Medulla oblongata (tissue), 1 donor: ENCODE results near the gene PBXIP1.

Source experiments
- DNase-seq: peaks from one replicate; pipeline ENCODE4 v3.0.0-alpha.2; 2015; ENCODE audit errors: extremely low spot score

The PBXIP1 gene

DNA sequence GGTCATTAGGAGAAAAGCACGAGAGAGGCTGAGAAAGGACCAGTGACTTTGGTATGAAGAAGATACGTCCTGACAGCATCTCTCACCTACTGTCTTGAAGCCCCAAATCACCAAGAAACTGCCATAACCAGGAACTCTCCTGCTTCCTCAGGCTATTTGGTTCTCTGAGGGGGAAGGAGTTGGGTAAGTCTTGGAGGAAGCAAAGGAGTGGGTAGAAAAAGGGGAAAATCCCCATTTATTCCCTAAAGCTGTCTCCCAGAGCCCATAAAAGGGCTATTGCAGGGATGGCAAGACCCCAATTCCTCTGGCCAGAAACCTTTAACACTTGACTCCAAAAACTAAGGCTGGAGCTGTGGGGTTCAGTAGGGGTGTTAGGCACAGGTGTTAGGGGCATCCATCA lies 2.1 kb upstream of the PBXIP1 start:
- DNase-seq: no peak

DNA sequence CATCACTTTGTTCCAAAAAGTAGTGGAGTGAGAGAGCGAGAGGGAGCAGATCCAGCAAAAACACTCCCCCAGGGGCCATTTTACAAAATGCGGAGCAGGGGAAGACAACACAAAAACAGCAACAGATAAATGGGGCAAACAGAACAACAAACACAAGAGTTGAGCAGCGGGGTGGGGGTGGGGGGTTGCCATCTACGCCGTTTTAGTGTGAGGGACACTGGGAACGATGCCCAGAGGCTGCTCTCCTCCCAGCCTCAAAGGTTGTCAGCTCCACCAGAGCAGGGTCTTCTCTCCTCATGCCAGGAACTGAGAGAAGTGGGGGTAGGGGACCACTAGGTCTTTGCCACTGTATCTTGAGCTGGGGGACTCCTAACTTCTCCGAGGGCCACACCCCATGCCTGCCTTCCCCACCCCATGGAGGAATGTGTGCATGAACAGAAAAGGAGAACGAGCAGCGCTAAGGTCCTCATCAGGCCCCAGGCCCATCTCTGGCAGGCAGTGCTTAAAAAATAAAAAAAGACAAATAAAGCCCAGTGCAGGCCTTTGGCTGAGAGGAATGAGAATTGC lies 1.3 kb upstream of the PBXIP1 start:
- DNase-seq: no peak

DNA sequence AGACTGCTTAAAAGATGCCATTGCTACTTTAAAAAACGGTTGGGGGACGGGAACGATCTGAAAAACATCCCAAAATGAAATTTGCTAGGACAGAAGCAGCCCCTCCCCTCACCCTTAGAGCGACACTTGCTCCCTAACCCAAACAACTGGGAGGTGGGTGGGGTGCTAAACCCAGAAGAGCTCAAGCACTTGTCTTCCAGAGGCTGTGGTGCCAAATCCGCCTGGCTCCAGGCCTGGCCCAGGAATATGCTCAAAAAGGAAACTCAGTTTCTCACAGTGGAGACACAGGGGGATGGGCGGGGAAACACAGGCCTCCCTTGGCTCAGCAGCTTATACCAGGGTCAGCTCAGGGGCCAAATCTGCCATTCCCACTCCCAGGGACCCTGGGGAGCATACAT lies 644 bp upstream of the PBXIP1 start:
- DNase-seq: peak; percentile 71

DNA sequence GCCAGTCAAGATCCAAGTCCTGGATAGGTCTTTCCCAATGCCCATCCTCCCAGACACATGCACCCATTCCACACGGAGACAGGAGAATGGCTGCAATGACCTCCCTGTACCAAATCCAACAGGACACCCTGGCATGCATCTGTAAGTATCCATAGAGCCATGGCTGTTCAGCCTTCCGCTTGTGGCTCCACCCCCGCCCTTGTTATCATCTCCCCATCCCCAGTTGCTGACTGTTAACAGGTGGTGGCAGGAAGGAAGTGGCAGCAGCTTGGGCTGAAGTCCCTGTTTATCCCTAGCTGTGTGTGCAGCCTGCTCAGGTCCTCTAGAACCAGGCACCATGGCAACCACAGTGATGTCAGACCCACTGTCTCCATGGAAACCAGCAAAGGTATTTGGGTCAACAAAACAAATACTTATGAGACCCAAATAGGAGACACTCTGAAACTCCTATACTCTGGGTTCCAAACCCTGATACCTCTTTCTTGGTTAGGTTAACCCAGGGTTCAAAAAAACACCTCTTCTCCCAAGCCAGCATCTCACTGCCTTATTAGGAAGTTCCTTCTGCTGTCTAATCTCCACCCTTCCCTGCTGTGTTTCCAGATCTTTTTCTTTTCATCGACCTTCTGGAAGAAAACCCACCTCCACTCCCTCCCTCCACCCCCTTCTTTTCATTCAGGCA lies 721 bp downstream of the PBXIP1 start:
- DNase-seq: peak; percentile 73

DNA sequence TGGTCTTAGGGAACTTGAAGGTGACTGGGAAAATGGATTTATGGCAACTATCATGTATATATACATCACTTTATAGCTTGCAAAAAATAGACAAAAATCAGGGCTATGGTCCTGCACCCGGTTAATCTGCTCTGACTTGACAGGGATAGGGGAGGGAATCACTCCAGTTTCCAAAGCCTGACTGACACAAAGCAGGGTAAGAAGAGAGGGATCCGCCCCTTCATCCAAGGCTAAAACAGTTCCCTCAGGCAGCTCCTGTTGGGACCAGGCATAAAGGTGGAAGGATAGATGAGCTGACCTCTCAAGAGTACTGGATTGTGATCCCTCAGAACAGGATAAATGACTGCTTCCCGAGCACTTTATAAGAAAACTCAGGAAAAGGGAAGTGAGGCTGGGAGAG lies 1.4 kb downstream of the PBXIP1 start:
- DNase-seq: no peak

DNA sequence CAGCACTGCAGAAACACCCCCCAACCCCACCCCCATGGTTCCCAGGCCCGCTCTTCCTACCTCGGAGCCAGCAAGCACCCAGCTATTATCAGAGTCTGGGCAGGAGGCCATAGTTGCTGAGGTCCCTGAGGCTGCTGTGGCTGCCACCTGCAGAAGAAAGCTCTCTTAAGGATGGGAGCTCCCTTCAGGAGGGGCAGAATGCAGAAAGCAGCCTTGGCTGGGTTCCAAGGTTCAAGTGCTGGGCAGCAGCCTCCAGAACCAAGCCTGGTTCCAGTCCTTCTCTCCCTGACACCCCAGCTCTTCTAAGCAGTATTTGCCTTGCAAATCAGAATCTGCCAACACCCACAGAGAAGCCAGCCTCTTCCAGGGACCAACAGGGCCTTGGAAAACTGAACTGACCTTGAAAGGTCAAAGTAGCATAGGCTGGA lies 2.3 kb downstream of the PBXIP1 start:
- DNase-seq: no peak

DNA sequence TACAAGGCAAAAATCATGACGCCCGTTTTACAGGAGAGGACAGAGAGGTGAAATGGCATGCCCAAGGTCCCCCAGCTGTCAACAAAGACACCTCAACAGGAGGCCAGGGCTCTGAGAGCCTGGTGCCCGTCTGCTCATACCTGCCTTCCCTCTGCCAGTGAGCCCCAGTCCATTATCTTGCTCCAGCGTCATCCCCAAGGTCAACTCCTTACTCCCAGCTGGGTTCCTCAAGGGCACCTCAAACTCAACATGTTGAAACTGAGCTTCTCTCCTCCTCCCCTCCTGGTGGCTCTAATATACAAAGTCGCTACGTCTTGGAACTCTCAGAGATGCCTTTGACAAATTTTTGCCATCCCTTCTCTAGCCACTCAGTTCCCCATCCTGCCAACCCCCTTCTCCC lies 3.2 kb downstream of the PBXIP1 start:
- no peak for DNase-seq

DNA sequence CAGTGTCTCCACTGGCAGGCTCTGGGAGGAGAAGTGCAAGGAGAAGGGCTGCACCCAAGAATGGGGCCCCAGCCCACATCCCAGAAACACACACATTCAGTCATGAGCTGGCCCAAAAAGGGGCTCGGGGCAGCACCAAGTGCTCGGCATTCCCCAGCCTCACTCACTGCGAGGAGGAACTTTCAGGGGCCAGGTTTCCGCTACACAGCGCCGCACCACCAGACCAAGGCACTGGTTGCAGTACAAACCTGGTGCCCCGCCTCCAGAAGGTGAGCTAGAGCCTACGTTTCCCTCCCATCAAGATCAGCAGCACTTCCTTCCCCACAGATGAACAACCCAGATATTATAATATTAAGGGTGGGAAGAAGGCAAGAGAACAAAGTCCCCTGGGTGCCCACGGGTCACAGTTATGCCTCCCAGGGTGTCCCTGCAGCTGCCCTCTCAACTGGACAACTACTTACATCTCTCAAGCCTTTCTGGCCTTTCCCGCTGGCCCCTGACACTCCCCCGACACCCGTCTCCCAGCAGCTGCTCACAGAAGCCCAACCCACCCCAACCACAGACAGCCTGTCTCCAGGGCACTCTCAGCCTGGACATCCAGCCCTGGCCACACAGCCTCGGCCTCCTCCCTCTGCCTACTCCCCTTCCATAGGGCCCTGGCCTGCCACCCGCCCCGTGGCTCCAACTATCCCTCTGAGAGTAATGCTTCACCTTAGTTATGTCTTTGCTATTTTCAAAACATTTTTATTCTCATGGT lies 3.8 kb downstream of the PBXIP1 start:
- DNase-seq: no peak

DNA sequence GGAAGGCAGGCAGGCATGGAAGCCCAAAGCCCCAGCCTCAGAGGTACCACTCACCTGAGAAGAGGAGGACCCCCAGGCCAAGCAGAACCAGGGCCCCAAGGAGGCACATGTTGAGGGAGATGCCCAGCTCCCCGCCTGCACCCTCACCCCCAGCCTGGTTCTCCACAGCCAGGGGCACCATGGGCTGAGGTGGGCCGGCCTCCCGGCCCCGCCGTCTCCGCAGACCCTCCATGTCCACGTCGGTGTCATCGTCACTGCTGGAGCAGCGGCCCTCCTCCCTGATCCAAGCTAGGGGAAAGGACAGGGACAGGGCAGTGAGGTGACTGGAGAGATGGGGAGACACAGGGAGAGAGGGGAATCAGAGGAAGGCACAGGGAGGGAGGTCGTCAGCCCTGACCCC lies 7.8 kb downstream of the PBXIP1 start:
- DNase-seq: no peak

DNA sequence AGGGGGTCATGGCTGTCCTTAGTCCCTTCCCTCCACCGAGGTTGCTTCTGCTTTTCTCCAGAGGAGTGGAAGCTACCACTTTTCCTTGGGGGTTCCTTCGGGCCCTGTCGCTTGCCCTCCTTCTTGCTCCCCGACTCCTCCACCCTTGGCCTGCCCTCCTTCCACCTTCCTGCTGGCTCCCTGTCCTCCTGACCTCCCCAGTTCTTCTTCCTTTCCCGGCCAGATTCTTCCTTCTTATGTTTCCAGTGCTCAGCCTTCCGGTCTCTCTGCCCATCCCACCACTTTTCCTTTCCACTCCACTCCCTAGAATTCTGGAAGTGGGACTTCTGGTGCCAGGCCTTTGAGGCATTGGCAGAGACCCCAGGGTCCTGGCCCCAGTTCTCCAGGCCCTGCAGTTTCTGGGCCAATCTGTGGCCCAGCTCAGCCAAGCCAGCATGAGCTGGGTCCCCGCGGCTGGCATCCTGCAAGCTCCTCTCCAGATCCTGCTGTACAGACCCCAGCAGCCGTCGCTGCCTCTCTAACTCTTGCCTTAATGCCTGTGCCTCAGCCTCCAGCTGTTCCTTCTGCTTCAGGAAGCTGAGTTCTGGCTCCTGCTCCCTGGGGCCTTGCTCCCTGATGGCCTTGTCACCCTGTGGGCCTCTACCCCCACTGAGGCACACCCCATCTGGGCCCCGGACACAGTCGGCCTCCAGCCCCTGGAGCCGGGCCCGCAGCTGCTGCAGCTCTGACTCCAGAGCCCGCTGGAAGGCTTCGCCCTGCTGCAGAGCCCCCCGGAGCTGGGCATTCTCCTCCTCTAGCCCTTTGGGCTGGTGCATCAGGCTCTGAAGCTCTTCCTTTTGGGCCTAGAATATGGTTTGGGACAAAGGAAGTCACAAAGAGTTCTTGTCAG lies 9.7 kb downstream of the PBXIP1 start:
- DNase-seq: peak; percentile 56

DNA sequence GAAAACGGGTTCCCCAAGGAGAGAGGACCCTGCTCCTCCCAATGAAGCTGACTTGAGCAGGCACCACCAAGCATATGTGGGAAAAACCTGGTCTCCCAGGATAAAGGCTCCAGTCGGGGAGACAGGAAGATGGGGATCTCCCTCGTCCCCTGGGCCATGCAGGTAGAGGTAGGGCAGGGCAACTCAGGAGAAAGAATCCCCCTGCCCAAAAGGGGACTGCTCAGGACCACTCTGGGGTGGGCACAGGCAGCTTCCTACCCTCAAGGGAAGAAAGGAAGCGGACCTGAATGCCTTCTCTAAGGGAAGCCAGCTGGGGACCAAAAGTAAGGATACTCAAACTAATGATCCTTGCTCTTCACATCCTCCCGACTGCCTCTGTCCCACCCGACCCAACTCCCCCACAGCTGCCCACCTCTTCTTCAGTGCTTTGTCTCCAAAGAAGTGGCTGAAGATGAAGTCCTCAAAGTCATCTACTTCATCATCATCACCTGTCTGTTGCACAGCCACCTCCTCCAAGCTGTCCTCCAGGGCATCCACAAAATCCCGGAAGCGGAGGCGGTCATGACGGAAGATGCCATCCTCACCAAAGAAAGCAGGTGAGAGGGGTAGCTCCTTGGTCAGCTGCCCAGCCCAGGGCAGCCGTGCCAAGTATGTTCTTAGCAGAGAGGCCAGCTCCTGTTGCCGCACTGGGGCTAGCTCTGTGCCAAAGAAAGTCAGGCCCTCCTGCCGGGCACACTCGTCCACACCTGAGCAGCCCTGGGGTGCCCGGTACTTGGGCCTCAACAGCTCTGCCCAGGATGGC lies 10.5 kb downstream of the PBXIP1 start:
- DNase-seq: no peak

DNA sequence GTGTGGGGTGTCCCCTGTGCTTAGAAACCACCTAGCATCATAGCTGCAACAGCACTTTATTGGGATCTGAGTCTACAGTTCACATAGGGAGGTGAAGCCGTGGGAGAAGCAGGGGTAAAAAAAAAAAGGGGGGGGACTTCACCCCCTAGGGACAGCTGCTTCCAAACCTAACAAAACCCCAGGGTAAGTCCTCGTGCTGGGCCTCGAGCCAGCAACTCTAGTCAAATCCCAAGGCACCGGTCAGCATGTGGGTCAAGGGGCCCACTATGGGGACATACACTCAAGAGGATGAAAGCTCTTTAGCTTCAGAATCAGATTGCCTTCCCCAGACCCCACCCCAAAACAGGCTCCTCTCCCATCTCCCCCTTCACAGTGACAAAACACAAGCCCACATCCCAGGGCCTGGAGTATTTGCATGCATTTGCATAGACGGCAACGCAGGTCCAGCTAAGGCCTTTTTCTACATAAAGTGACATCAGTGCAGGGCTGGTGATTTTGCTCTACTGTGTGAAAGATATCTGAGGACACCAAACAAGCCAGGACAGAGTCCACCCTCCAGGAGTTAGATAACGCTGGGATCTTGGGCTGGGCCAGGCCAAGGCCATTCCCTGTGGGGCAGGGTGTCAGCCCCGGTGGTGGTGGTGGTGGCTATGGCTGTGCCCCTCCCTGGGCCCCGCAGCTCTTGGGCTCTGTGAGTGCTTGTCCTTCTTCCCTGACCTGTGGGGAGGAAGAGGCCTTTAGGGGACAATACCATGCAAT lies 11.3 kb downstream of the PBXIP1 start:
- DNase-seq: no peak

DNA sequence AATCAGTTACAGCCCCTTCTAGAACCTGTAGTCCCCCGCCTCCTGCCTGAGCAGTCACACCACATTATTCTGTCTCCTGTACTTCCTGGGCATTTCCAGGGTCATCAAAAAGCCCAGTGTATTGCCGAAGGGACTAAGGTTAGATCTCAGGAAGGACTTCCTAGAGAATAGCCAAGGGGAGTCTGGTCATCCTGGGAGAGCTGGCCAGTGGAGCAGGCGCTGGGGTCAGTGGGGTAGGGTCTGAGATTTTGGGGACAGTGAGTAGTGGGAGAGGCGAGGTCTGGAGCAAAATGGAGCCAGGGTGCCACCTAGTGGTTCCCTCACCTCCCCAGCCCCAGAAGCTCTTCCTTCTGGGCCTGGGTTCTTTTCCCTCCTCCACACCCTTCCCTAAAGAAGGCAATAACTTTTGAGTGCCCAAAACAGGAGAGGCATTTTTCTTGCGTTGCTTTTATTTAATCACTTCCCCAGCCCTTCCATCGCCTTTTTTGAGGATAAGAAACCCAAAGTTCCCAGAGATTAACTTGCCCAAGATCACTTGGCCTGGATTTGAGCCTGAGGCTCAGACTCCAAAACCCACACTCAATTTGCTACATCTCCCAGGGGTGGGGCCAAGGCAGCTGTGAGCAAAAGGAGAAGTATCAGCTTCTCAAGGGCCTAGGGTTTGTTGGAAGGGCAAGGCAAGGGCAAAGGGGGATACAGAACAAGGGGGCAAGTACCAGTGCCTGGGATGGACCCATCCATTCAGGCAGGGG lies 12.1 kb downstream of the PBXIP1 start:
- peak; percentile 50 for DNase-seq

DNA sequence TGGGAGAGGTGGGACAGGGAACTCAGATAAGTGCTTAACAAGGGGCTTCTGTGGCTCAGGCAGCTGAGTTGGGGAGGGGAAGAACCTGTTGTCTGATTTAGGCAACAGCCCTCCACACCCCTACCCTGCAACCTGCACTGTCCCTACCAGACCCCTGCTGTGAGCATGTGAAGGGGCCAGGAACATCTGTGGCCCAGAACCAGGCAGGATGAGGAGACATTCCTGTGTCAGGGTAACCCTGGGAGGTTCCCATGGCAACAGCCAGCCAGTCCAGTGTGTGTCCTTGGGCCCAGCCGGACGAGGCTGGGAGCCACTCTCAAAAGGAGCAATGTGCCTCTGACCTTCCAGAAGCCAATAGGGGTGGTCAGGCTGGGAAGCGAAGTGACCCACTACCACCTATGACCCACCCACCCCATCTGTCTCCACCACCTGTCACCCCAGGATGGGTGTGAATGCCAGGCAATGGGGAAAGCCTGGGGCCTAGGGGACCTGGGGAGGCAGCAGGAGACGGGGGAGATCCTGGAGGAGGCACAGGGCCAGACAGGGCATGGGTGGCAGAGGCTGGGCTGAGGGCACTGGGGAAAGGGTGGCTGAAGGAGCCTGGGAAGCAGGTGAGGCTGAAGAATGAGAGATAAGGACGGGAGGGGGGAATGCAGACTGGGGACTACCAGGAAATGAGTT lies 14.4 kb downstream of the PBXIP1 start:
- peak; percentile 48 for DNase-seq

DNA sequence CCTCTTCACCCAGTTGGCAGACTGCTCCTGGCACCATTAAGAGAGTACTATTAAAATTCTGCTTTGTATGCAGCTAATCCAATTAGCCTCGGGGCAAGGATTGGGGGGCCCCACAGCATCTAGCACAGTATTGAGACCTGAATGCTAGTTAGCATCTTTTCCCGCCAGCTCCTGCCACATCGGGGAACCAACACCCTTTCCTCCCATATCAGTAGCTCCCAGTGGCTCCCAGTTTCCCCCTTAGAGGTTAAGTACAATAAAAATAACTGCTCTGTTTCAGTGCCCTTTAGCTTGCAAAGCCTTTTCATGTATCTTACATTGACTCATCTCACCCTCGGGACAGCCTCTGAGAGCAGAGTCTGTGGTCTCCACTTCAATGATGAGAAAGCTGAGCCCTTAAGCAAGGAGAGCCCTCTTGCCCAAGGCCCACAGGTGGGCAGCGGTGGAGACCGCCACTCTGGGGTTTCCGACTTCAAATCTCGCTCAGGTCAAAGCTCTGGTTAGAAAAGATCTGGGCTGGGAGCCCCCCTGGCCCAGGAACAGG lies 15.2 kb downstream of the PBXIP1 start:
- no peak for DNase-seq

DNA sequence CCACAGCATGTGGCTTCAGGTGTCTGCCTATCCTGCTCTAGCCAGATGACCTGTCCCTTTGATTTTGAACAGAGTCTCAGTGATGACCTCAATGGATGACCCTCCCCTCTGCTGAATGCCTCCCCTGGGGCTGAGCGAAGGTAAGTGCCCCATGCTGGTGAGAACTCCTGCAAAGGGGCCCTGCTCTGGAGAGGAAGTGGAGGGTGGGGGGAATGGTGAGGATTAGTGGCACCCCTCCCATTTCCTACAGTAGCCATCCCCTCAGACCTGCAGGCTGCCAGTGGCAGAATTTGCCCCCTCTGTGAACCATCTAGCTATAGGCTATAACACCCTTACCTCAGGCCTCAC lies 15.7 kb downstream of the PBXIP1 start:
- DNase-seq: no peak

DNA sequence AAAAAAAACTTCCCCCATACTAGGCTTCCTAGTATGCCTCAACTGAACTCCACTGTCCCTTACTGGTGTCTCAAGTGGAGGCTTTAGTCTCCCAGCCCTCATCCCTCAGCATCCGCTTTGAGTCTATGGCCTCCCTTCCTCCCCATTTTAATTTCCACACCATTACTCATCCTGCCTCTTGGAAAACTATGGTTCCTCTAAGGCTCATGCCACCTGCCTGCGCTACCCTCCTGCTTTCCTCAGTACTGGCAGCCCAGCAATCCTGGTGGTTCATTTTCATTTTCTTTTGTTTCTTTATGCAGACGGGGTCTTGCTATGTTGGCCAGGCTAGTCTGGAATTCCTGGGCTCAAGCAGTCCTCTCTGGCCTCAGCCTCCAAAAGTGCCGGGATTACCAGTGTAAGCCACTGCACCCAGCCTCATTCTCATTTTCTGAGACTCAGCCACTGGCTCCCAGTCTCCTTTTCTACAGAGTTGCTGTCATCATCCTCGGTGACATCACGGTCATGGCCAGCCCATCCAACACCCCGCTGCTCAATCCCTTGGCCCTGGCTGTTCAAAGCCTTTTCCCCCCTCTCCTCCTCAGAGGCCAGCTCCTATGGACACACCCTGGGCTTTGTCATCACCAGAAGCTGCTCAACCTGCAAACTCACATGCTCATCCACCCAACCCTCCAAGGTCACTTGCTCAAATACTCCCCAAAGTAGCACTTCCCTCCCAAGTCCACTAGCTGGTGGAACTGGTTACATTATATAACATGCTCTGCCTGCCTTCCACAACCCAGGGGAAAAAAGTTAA lies 17.1 kb downstream of the PBXIP1 start:
- DNase-seq: no peak

DNA sequence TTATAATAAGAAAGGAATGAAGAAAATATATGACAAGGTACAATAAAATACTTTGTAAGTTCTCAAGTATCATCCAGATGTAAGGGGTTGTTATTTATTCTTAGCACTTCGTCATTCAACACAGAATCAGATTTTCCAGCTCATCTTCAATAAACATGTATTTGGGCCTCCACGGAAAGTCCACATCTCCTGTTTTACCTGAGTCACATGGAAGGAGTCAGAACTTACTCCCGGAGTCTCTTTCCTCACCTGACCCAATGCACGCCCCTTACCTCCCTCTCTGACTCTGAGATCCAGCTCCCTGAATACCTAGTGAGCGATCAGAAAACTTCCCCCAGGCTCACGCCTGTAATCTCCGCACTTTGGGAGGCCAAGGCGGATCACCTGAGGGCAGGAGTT lies 17.9 kb downstream of the PBXIP1 start:
- DNase-seq: no peak
